ENCODE data around the gene CRYGN. TPM values are rescaled to one million over a fixed set of nuclear protein-coding genes. Genes with fewer than 3 reads are reported as not detected.
A peak's percentile ranks its signal among the peaks of the same experiment; 100 is the strongest.

CRYGN gene
- total RNA-seq, 4 donors from 2014 or later = not detected

- H3K36me3 ChIP-seq = no peaks in the 10 kb centered on the region
- H3K9me3 ChIP-seq = no peaks in the 10 kb centered on the region
- peak in 1 of 2 donors; percentile 15 for DNase-seq (ENCODE audit: low spot score in 2 of 2)
- TF ChIP-seq POLR2AphosphoS5 (IDR thresholded peaks at IDR 0.05) (no peak), POLR2A (IDR thresholded peaks at IDR 0.05) (no peak), EP300 (IDR thresholded peaks at IDR 0.05) (no peak)
- TF ChIP-seq, protein P1, sequence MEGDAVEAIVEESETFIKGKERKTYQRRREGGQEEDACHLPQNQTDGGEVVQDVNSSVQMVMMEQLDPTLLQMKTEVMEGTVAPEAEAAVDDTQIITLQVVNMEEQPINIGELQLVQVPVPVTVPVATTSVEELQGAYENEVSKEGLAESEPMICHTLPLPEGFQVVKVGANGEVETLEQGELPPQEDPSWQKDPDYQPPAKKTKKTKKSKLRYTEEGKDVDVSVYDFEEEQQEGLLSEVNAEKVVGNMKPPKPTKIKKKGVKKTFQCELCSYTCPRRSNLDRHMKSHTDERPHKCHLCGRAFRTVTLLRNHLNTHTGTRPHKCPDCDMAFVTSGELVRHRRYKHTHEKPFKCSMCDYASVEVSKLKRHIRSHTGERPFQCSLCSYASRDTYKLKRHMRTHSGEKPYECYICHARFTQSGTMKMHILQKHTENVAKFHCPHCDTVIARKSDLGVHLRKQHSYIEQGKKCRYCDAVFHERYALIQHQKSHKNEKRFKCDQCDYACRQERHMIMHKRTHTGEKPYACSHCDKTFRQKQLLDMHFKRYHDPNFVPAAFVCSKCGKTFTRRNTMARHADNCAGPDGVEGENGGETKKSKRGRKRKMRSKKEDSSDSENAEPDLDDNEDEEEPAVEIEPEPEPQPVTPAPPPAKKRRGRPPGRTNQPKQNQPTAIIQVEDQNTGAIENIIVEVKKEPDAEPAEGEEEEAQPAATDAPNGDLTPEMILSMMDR (IDR thresholded peaks at IDR 0.05) = no peak
- WGBS = 81% methylated on average over 5 of the region's 5 CpGs
- H3K27ac ChIP-seq = no peak overlapping the region
- peaks cover 18% of the 10 kb centered on the region for H3K4me1 ChIP-seq
- H3K4me3 ChIP-seq = no peak overlapping the region
- no peaks in the 10 kb centered on the region for H3K27me3 ChIP-seq
These were observed 15.1 kb downstream of the CRYGN start for GRCh38 chr7:151424799-151425198.

DNA sequence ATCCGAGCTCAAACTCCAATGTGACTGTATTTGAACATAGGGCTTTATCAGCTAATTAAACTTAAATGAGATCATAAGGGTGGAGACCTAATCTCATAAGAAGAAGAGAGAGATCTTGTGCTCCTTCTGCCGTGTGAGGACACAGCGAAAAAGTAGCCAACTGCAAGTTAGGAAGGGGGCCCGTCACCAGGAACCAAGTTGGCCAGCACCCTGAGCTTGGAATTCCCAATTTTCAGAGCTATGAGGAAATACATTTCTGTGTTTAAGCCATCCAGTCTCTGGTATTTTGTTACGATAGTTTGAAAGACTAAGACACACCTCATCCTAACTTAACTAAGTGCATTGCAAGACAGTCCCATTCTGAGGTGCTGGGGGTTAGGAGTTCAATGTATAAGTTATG, 16.0 kb downstream of the CRYGN start:
- 85% methylated on average over 5 of the region's 5 CpGs for WGBS
- no peak overlapping the region for H3K27ac ChIP-seq
- DNase-seq (ENCODE audit: low spot score in 2 of 2) = peak in 1 of 2 donors; percentile 5

GRCh38 chr7:151423226-151423625, 16.7 kb downstream of the CRYGN start:
- H3K27ac ChIP-seq = no peak overlapping the region
- no peaks in the 10 kb centered on the region for H3K27me3 ChIP-seq
- H3K4me3 ChIP-seq = no peak overlapping the region
- peaks cover 11% of the 10 kb centered on the region for H3K4me1 ChIP-seq
- no peak for TF ChIP-seq EP300 (IDR thresholded peaks at IDR 0.05)
- TF ChIP-seq, protein P1 (IDR thresholded peaks at IDR 0.05) = no peak
- no peak for TF ChIP-seq POLR2AphosphoS5 (IDR thresholded peaks at IDR 0.05)
- TF ChIP-seq POLR2A (IDR thresholded peaks at IDR 0.05) = no peak
- no peaks in the 10 kb centered on the region for H3K9me3 ChIP-seq
- 75% methylated on average over 7 of the region's 7 CpGs for WGBS
- peak in 1 of 2 donors; percentile 31 for DNase-seq (ENCODE audit: low spot score in 2 of 2)
- no peaks in the 10 kb centered on the region for H3K36me3 ChIP-seq

More for the DNA sequence above, 16.0 kb downstream of the CRYGN start:
- TF ChIP-seq EP300 (IDR thresholded peaks at IDR 0.05) (no peak), POLR2AphosphoS5 (IDR thresholded peaks at IDR 0.05) (no peak), POLR2A (IDR thresholded peaks at IDR 0.05) (no peak)
- TF ChIP-seq, protein P1 (IDR thresholded peaks at IDR 0.05) = no peak
- no peaks in the 10 kb centered on the region for H3K36me3 ChIP-seq
- no peak overlapping the region for H3K4me3 ChIP-seq
- no peaks in the 10 kb centered on the region for H3K9me3 ChIP-seq
- H3K27me3 ChIP-seq = no peaks in the 10 kb centered on the region
- H3K4me1 ChIP-seq = peaks cover 16% of the 10 kb centered on the region

DNA sequence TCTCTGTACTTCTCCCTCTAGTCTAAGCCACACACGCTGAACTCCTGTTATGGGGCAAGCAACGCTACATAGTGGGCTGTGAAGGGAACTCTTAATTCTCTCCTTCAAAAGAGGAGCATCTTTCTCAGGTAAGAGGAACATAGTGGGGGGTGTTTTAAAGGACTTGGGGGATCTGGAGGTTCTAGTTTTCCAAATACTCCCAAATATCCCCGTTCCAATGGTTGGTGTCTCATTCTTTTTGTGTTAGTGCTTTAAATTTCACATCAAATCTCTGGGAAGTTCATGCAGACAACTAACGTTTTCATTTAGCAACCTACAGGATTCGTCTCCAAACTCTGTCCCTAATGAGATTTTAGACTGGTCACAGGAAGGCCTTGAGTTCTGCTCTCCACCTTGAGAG, 17.7 kb downstream of the CRYGN start:
- Histone ChIP-seq H3K4me3 (no peak overlapping the region), H3K27me3 (no peaks in the 10 kb centered on the region), H3K4me1 (peaks cover 8% of the 10 kb centered on the region), H3K27ac (no peak overlapping the region), H3K36me3 (no peaks in the 10 kb centered on the region), H3K9me3 (no peaks in the 10 kb centered on the region)
- no peak for DNase-seq (ENCODE audit: low spot score in 2 of 2)
- 90% methylated on average over 5 of the region's 5 CpGs for WGBS
- TF ChIP-seq EP300 (IDR thresholded peaks at IDR 0.05) (no peak), POLR2AphosphoS5 (IDR thresholded peaks at IDR 0.05) (no peak), POLR2A (IDR thresholded peaks at IDR 0.05) (no peak)
- TF ChIP-seq, protein P1 (IDR thresholded peaks at IDR 0.05) = no peak

- peaks cover 4% of the 10 kb centered on the region for H3K4me1 ChIP-seq
- WGBS = 54% methylated on average over 5 of the region's 5 CpGs
- H3K27me3 ChIP-seq = peaks cover 6% of the 10 kb centered on the region
- H3K9me3 ChIP-seq = no peaks in the 10 kb centered on the region
- no peak overlapping the region for H3K4me3 ChIP-seq
- H3K36me3 ChIP-seq = no peaks in the 10 kb centered on the region
- no peak overlapping the region for H3K27ac ChIP-seq
- TF ChIP-seq, protein P1 (IDR thresholded peaks at IDR 0.05) = no peak
- no peak for TF ChIP-seq POLR2A (IDR thresholded peaks at IDR 0.05)
- no peak for TF ChIP-seq POLR2AphosphoS5 (IDR thresholded peaks at IDR 0.05)
- no peak for TF ChIP-seq EP300 (IDR thresholded peaks at IDR 0.05)
- DNase-seq (ENCODE audit: low spot score in 2 of 2) = peak in 1 of 2 donors; percentile 33
These were observed 19.8 kb downstream of the CRYGN start for GRCh38 chr7:151420144-151420543.
